ENCODE results near the gene TMEM135. TPM values are rescaled to one million over a fixed set of nuclear protein-coding genes. Genes with fewer than 3 reads are reported as not detected.
"Not testable (repeated sequence)": the region's sequence is repeated elsewhere in the genome, so short reads cannot be mapped to it uniquely, and the experiment has no call there.

Gene TMEM135
- total RNA-seq, 1 experiment from 2014 or later: 95.2 TPM

DNA sequence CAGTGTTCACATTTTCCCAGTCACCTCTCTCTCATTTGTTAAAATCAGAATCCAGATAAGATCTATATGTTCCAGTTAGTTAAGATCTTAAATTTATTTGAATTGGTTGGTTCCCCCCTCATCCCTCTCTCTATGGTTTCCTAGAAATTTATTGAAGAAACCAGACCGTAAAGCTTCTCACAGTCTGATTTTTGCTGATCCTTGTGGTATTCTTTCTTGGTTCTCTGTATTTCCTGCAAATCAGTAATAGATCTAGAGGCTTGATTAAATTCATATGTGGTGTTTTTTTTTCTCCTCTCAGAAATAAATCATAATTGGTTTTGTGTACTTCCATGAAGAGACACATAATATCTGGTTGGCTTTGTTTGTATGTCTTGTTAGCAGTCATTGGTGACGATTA lies 147.5 kb downstream of the TMEM135 start:
- DNase-seq: no peak
- intact Hi-C loops (cut with micrococcal nuclease; ENCODE audit: unreplicated experiment): no loop called here
- BruUV-seq (replicated peaks): no TSS peak
- peaks cover 21% of the 10 kb centered on the region for H3K4me1 Mint-ChIP-seq (ENCODE audit: low read depth, unreplicated experiment)
- ChIA-PET CTCF (no interaction called here), POLR2A (no interaction called here)
- H3K27me3 Mint-ChIP-seq (ENCODE audit: insufficient read depth, unreplicated experiment): no peaks in the 10 kb centered on the region
- no peak overlapping the region for H3K4me3 Mint-ChIP-seq (ENCODE audit: unreplicated experiment)
- H3K4me1 ChIP-seq: no peaks in the 10 kb centered on the region
- TF ChIP-seq, protein P1, sequence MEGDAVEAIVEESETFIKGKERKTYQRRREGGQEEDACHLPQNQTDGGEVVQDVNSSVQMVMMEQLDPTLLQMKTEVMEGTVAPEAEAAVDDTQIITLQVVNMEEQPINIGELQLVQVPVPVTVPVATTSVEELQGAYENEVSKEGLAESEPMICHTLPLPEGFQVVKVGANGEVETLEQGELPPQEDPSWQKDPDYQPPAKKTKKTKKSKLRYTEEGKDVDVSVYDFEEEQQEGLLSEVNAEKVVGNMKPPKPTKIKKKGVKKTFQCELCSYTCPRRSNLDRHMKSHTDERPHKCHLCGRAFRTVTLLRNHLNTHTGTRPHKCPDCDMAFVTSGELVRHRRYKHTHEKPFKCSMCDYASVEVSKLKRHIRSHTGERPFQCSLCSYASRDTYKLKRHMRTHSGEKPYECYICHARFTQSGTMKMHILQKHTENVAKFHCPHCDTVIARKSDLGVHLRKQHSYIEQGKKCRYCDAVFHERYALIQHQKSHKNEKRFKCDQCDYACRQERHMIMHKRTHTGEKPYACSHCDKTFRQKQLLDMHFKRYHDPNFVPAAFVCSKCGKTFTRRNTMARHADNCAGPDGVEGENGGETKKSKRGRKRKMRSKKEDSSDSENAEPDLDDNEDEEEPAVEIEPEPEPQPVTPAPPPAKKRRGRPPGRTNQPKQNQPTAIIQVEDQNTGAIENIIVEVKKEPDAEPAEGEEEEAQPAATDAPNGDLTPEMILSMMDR (IDR thresholded peaks at IDR 0.05; ENCODE audit: insufficient read depth in 1 of 2, low read depth in 1 of 2, low read length in 1 of 2, severe bottlenecking in 1 of 2, unreplicated experiment in 1 of 2): no peak
- no peak overlapping the region for H3K27ac Mint-ChIP-seq (ENCODE audit: unreplicated experiment)
- H3K27me3 ChIP-seq (replicated peaks; ENCODE audit: control insufficient read depth, insufficient read depth, low read length): no peaks in the 10 kb centered on the region
- H3K36me3 ChIP-seq (ENCODE audit: control insufficient read depth, insufficient read depth, low read length): no peaks in the 10 kb centered on the region
- H3K36me3 Mint-ChIP-seq (ENCODE audit: insufficient read depth, unreplicated experiment): no peaks in the 10 kb centered on the region
- no peaks in the 10 kb centered on the region for H3K9me3 Mint-ChIP-seq (ENCODE audit: unreplicated experiment)
- no peak overlapping the region for H3K4me3 ChIP-seq (ENCODE audit: low read depth, low read length)
- no peaks in the 10 kb centered on the region for H3K9me3 ChIP-seq

DNA sequence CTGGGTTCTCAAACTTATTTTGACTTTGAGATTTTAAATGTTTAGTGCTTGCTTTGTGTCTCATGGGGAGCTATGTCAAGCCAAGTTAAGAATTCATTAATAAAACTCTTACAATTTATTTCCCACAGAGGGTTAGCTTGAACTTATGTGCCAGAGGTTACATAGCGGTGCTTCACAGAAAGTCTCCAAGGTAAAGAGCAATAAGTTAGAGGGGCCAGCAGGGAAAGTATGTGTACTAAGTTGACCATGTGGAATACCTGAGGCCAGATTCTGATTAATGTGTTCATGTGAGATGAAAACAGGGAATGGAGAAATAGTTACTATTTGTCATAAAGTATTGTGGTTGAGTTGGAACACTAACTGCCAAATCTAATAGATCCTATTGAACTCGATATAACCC lies 149.3 kb downstream of the TMEM135 start:
- TF ChIP-seq, protein P1 (IDR thresholded peaks at IDR 0.05; ENCODE audit: insufficient read depth in 1 of 2, low read depth in 1 of 2, low read length in 1 of 2, severe bottlenecking in 1 of 2, unreplicated experiment in 1 of 2): no peak
- intact Hi-C loops (cut with micrococcal nuclease; ENCODE audit: unreplicated experiment): no loop called here

DNA sequence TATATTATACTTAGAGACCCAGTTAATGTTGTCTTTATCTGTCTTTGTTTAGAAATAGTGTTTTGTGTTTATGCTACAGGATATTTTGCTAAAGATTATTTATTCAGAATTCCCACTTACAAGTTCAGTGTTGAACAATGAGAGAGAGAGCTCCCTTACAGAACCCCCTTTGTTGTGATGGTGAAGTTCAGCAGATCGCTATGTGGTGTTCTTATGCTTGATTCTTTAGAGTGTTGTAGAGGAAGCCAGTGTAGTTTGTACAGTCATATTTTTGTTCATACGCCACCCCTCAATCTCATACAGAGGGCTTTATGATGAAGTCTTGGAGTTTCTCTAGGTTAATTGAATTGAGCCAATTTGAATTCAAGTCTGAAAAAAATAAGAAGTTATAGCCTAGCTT lies 150.2 kb downstream of the TMEM135 start:
- no peaks in the 10 kb centered on the region for H3K27me3 ChIP-seq (replicated peaks; ENCODE audit: control insufficient read depth, insufficient read depth, low read length)
- TF ChIP-seq, protein P1 (IDR thresholded peaks at IDR 0.05; ENCODE audit: insufficient read depth in 1 of 2, low read depth in 1 of 2, low read length in 1 of 2, severe bottlenecking in 1 of 2, unreplicated experiment in 1 of 2): no peak
- no peaks in the 10 kb centered on the region for H3K27me3 Mint-ChIP-seq (ENCODE audit: insufficient read depth, unreplicated experiment)
- H3K9me3 Mint-ChIP-seq (ENCODE audit: unreplicated experiment): no peaks in the 10 kb centered on the region
- intact Hi-C loops (cut with micrococcal nuclease; ENCODE audit: unreplicated experiment): no loop called here
- H3K4me3 ChIP-seq (ENCODE audit: low read depth, low read length): no peak overlapping the region
- no peaks in the 10 kb centered on the region for H3K36me3 Mint-ChIP-seq (ENCODE audit: insufficient read depth, unreplicated experiment)
- H3K4me3 Mint-ChIP-seq (ENCODE audit: unreplicated experiment): no peak overlapping the region
- no TSS peak for BruUV-seq (replicated peaks)
- peaks cover 10% of the 10 kb centered on the region for H3K4me1 Mint-ChIP-seq (ENCODE audit: low read depth, unreplicated experiment)
- H3K9me3 ChIP-seq: no peaks in the 10 kb centered on the region
- POLR2A ChIA-PET: no interaction called here
- no peak for DNase-seq
- CTCF ChIA-PET: interaction anchor here (0.7 to 1.1 kb wide), 2 partner anchors 90 to 413 kb away, joined by 4 to 5 read pairs; no protein-coding TSS in a partner anchor
- H3K27ac Mint-ChIP-seq (ENCODE audit: unreplicated experiment): no peak overlapping the region
- H3K4me1 ChIP-seq: no peaks in the 10 kb centered on the region
- H3K36me3 ChIP-seq (ENCODE audit: control insufficient read depth, insufficient read depth, low read length): no peaks in the 10 kb centered on the region

More for the DNA sequence above, 149.3 kb downstream of the TMEM135 start:
- ChIA-PET CTCF (interaction anchor here (0.6 kb wide), 1 partner anchor 700 kb away, joined by 4 read pairs; no protein-coding TSS in a partner anchor), POLR2A (no interaction called here)
- Histone ChIP-seq H3K4me3 (ENCODE audit: low read depth, low read length) (no peak overlapping the region), H3K4me1 (no peaks in the 10 kb centered on the region), H3K27me3 (replicated peaks; ENCODE audit: control insufficient read depth, insufficient read depth, low read length) (no peaks in the 10 kb centered on the region), H3K9me3 (no peaks in the 10 kb centered on the region), H3K36me3 (ENCODE audit: control insufficient read depth, insufficient read depth, low read length) (no peaks in the 10 kb centered on the region)
- no peak overlapping the region for H3K27ac Mint-ChIP-seq (ENCODE audit: unreplicated experiment)
- H3K27me3 Mint-ChIP-seq (ENCODE audit: insufficient read depth, unreplicated experiment): no peaks in the 10 kb centered on the region
- H3K36me3 Mint-ChIP-seq (ENCODE audit: insufficient read depth, unreplicated experiment): no peaks in the 10 kb centered on the region
- H3K9me3 Mint-ChIP-seq (ENCODE audit: unreplicated experiment): no peaks in the 10 kb centered on the region
- peaks cover 10% of the 10 kb centered on the region for H3K4me1 Mint-ChIP-seq (ENCODE audit: low read depth, unreplicated experiment)
- no peak overlapping the region for H3K4me3 Mint-ChIP-seq (ENCODE audit: unreplicated experiment)
- no TSS peak for BruUV-seq (replicated peaks)
- no peak for DNase-seq

GRCh38 chr11:87188396-87188795 lies 150.7 kb downstream of the TMEM135 start:
- BruUV-seq (replicated peaks); H3K36me3 ChIP-seq (ENCODE audit: control insufficient read depth, insufficient read depth, low read length); H3K27me3 ChIP-seq (replicated peaks; ENCODE audit: control insufficient read depth, insufficient read depth, low read length); POLR2A ChIA-PET; H3K27me3 Mint-ChIP-seq (ENCODE audit: insufficient read depth, unreplicated experiment); H3K9me3 Mint-ChIP-seq (ENCODE audit: unreplicated experiment); H3K4me1 Mint-ChIP-seq (ENCODE audit: low read depth, unreplicated experiment); H3K4me3 Mint-ChIP-seq (ENCODE audit: unreplicated experiment); H3K9me3 ChIP-seq; H3K27ac Mint-ChIP-seq (ENCODE audit: unreplicated experiment); DNase-seq; H3K36me3 Mint-ChIP-seq (ENCODE audit: insufficient read depth, unreplicated experiment); intact Hi-C loops (cut with micrococcal nuclease; ENCODE audit: unreplicated experiment); H3K4me1 ChIP-seq; H3K4me3 ChIP-seq (ENCODE audit: low read depth, low read length): not testable (repeated sequence)
- CTCF ChIA-PET: interaction anchor here (0.7 to 1.1 kb wide), 2 partner anchors 91 to 413 kb away, joined by 4 to 5 read pairs; no protein-coding TSS in a partner anchor

DNA sequence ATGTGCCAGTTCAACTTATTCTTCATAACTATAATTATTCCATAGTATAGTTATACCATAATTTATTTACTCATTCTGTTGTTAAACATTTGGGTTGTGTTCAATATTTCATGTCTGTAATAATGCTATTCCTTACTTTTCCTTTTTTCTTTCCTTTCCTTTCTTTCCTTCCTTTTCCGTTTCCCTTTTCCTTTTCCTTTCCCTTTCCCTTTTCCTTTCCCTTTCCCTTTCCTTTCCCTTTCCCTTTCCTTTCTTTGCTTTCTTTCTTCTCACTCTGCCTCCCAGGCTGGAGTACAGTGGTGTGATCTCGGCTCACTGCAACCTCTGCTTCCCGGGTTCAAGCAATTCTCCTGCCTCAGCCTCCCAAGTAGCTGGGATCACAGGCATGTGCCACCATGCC lies 151.2 kb downstream of the TMEM135 start:
- H3K9me3 ChIP-seq; H3K4me1 ChIP-seq; H3K36me3 Mint-ChIP-seq (ENCODE audit: insufficient read depth, unreplicated experiment); BruUV-seq (replicated peaks); CTCF ChIA-PET; H3K27me3 Mint-ChIP-seq (ENCODE audit: insufficient read depth, unreplicated experiment); H3K4me3 ChIP-seq (ENCODE audit: low read depth, low read length); H3K9me3 Mint-ChIP-seq (ENCODE audit: unreplicated experiment); H3K36me3 ChIP-seq (ENCODE audit: control insufficient read depth, insufficient read depth, low read length); intact Hi-C loops (cut with micrococcal nuclease; ENCODE audit: unreplicated experiment); H3K4me3 Mint-ChIP-seq (ENCODE audit: unreplicated experiment); DNase-seq; POLR2A ChIA-PET; H3K4me1 Mint-ChIP-seq (ENCODE audit: low read depth, unreplicated experiment); H3K27me3 ChIP-seq (replicated peaks; ENCODE audit: control insufficient read depth, insufficient read depth, low read length): not testable (repeated sequence)
- peak overlapping the region; percentile 8 for H3K27ac Mint-ChIP-seq (ENCODE audit: unreplicated experiment)
